B cell (primary cell): ENCODE data around the gene MOV10L1.

Experiments
- EZH2 ChIP-seq: IDR thresholded peaks from 2 replicates; pipeline ENCODE4 v1.6.1; 2012; ENCODE audit warnings: borderline replicate concordance, low read depth, mild to moderate bottlenecking, moderate library complexity, low read length; ENCODE audit not compliant: insufficient read depth, poor library complexity, severe bottlenecking
- TF ChIP-seq, protein P1 (sequence below): fragments of 200-600 bp; IDR thresholded peaks from one replicate; pipeline ENCODE4 v1.8.0; 2022; ENCODE audit warnings: antibody characterized with exemption, mild to moderate bottlenecking

DNA sequence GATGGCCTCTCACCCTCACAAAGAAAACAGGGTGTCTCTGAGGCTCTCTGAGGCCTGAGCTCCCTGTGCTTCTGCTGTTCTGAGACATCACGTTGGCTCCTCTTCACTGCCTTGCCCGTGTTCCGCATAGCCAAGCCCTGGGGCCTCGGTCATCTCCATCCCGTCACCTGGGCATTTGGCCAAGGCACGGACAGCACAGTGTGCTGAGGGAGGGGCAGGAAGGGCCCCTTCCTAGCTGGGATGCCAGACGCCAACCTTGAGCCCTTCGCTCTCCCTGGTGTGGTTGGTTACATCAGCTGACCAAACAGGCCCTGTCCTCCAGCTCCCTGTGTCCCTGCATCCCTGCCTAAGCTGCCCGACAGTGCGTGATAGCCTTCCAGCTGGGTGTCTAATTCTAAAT, 25.9 kb downstream of the MOV10L1 start:
- TF ChIP-seq, protein P1, sequence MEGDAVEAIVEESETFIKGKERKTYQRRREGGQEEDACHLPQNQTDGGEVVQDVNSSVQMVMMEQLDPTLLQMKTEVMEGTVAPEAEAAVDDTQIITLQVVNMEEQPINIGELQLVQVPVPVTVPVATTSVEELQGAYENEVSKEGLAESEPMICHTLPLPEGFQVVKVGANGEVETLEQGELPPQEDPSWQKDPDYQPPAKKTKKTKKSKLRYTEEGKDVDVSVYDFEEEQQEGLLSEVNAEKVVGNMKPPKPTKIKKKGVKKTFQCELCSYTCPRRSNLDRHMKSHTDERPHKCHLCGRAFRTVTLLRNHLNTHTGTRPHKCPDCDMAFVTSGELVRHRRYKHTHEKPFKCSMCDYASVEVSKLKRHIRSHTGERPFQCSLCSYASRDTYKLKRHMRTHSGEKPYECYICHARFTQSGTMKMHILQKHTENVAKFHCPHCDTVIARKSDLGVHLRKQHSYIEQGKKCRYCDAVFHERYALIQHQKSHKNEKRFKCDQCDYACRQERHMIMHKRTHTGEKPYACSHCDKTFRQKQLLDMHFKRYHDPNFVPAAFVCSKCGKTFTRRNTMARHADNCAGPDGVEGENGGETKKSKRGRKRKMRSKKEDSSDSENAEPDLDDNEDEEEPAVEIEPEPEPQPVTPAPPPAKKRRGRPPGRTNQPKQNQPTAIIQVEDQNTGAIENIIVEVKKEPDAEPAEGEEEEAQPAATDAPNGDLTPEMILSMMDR, result no peak
- no peak for TF ChIP-seq EZH2
